Sigmoid colon (tissue), 3 donors: ENCODE data around the gene LDLRAD4.

Experiments used
- POLR2A ChIP-seq, 2 donors: fragments of 450-650 bp; IDR thresholded peaks; one replicate each; pipeline ENCODE4 v1.6.1; 2016; ENCODE audit warnings: antibody characterized with exemption in 2 of 2, mild to moderate bottlenecking in 2 of 2, moderate library complexity in 2 of 2
- TF ChIP-seq, protein P1 (sequence below), 4 experiments: fragments of 450-650 bp in 3 of 4; fragments of 200-600 bp in 1 of 4; IDR thresholded peaks; one replicate each; pipeline ENCODE4 v1.5.1; 2016 to 2019; ENCODE audit warnings: antibody characterized with exemption in 4 of 4, mild to moderate bottlenecking in 3 of 4, moderate library complexity in 2 of 4

DNA sequence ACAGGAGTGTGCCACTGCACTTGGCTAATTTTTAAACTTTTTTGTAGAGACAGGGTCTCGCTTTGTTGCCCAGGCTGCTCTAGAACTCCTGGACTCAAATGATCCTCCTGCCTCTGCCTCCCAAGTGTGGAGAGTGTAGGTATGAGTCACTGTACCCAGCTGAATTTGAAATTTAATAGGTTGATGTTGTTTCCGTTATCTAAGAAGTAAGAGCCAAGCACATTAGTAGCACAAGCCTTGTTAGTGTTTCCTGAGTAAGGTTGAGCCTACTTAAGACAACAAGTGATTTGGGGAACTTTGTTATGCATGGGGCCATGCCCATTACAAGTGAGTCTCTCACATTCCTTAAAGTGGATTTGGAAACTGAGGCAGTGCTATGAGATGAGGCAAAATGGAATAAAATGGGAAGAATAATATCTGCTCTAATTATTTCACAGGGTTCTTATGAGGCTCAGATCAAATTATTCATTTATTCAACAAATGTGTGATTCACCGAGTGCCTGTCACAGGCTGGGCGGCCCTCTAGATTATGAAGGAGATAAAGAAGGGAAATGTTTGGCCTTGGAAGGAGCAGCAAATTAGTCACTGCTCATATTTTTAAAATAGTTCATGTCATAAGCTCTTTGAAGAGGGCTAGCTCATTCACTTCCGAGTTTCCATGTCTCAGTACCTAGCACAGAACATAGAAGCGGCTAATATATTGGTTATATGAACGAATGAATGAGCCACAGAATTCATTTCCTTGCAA lies 217.2 kb downstream of the LDLRAD4 start:
- TF ChIP-seq, protein P1, sequence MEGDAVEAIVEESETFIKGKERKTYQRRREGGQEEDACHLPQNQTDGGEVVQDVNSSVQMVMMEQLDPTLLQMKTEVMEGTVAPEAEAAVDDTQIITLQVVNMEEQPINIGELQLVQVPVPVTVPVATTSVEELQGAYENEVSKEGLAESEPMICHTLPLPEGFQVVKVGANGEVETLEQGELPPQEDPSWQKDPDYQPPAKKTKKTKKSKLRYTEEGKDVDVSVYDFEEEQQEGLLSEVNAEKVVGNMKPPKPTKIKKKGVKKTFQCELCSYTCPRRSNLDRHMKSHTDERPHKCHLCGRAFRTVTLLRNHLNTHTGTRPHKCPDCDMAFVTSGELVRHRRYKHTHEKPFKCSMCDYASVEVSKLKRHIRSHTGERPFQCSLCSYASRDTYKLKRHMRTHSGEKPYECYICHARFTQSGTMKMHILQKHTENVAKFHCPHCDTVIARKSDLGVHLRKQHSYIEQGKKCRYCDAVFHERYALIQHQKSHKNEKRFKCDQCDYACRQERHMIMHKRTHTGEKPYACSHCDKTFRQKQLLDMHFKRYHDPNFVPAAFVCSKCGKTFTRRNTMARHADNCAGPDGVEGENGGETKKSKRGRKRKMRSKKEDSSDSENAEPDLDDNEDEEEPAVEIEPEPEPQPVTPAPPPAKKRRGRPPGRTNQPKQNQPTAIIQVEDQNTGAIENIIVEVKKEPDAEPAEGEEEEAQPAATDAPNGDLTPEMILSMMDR (IDR thresholded peaks at IDR 0.05) = no peak
- no peak for TF ChIP-seq POLR2A (IDR thresholded peaks at IDR 0.05)
